ENCODE measurements around the gene OR6J1.
"Not testable (repeated sequence)": the region's sequence is repeated elsewhere in the genome, so short reads cannot be mapped to it uniquely, and the experiment has no call there.

OR6J1 gene

GRCh38 chr14:22606380-22606779 lies 37.8 kb downstream of the OR6J1 start:
- DNase-seq (ENCODE audit: low spot score), result no peak

- no peak for DNase-seq (ENCODE audit: low spot score)
Measured at GRCh38 chr14:22602862-22603261, 41.3 kb downstream of the OR6J1 start.

- no peak for DNase-seq (ENCODE audit: low spot score)
Measured at GRCh38 chr14:22601996-22602395, 42.2 kb downstream of the OR6J1 start.

- DNase-seq (ENCODE audit: low spot score), result no peak
Measured at GRCh38 chr14:22601456-22601855, 42.7 kb downstream of the OR6J1 start.

- DNase-seq (ENCODE audit: low spot score), result no peak
Measured at GRCh38 chr14:22600027-22600426, 44.1 kb downstream of the OR6J1 start.

- no peak for DNase-seq (ENCODE audit: low spot score)
Measured at GRCh38 chr14:22599349-22599748, 44.8 kb downstream of the OR6J1 start.

- DNase-seq (ENCODE audit: low spot score), result no peak
Measured at GRCh38 chr14:22598896-22599244, 45.3 kb downstream of the OR6J1 start.

GRCh38 chr14:22598099-22598895 lies 45.9 kb downstream of the OR6J1 start, which contains the start of gene ABHD4:
Gene ABHD4, plus strand, starts transcription at chr14:22598300. Its CDS starts 7 bp downstream, at chr14:22598307.
- peak; percentile 83 for DNase-seq (ENCODE audit: low spot score)

GRCh38 chr14:22597771-22598098 lies 46.4 kb downstream of the OR6J1 start:
- no peak for DNase-seq (ENCODE audit: low spot score)

GRCh38 chr14:22597265-22597664 lies 46.9 kb downstream of the OR6J1 start:
- DNase-seq (ENCODE audit: low spot score), result no peak

GRCh38 chr14:22596354-22596879 lies 47.7 kb downstream of the OR6J1 start:
- no peak for DNase-seq (ENCODE audit: low spot score)

- no peak for DNase-seq (ENCODE audit: low spot score)
Measured at GRCh38 chr14:22594156-22594716, 49.9 kb downstream of the OR6J1 start.

GRCh38 chr14:22593601-22594000 lies 50.6 kb downstream of the OR6J1 start:
- no peak for DNase-seq (ENCODE audit: low spot score)

- DNase-seq (ENCODE audit: low spot score), result no peak
Measured at GRCh38 chr14:22593189-22593588, 51.0 kb downstream of the OR6J1 start.

- DNase-seq (ENCODE audit: low spot score), result peak; percentile 99
Measured at GRCh38 chr14:22589096-22589839, 54.9 kb downstream of the OR6J1 start, which contains the start of gene DAD1. Gene DAD1, minus strand, starts transcription at chr14:22589224. Its CDS starts 67 bp downstream, at chr14:22589157.

GRCh38 chr14:22588526-22589095 lies 55.5 kb downstream of the OR6J1 start:
- no peak for DNase-seq (ENCODE audit: low spot score)

GRCh38 chr14:22587677-22588422 lies 56.3 kb downstream of the OR6J1 start:
- DNase-seq (ENCODE audit: low spot score), result not testable (repeated sequence)

- no peak for DNase-seq (ENCODE audit: low spot score)
Measured at GRCh38 chr14:22587247-22587646, 56.9 kb downstream of the OR6J1 start.

GRCh38 chr14:22583994-22584393 lies 60.2 kb downstream of the OR6J1 start:
- no peak for DNase-seq (ENCODE audit: low spot score)

Data from D341Med (cell line).